GM23248 (cell line): Measurements from ENCODE around the gene LRIG1. TPM values are rescaled to one million over a fixed set of nuclear protein-coding genes. Genes with fewer than 3 reads are reported as not detected.

Experiments used
- DNase-seq: peaks from one replicate; pipeline ENCODE4 v3.0.0-alpha.2; 2015
- H2AFZ ChIP-seq: fragments of 200-600 bp; sonication (generic); 2 replicates; pipeline ENCODE4 v1.6.1; 2016; ENCODE audit warnings: antibody characterized with exemption
- H3F3A ChIP-seq: fragments of 200-600 bp; sonication (generic); 2 replicates; pipeline ENCODE4 v1.6.1; 2016; ENCODE audit warnings: mild to moderate bottlenecking, antibody characterized with exemption, mixed run types; ENCODE audit not compliant: insufficient read depth
- H3K27ac ChIP-seq: fragments of 200-600 bp; sonication (generic); 2 replicates; pipeline ENCODE4 v1.5.1; 2016; ENCODE audit warnings: mild to moderate bottlenecking
- H3K27me3 ChIP-seq: fragments of 200-600 bp; sonication (generic); replicated peaks from 2 replicates; pipeline ENCODE4 v1.6.1; 2016; ENCODE audit warnings: mild to moderate bottlenecking; ENCODE audit not compliant: insufficient read depth
- H3K36me3 ChIP-seq: fragments of 200-600 bp; sonication (generic); 2 replicates; pipeline ENCODE4 v1.6.1; 2016; ENCODE audit warnings: low read depth, mild to moderate bottlenecking
- H3K4me1 ChIP-seq: fragments of 200-600 bp; sonication (generic); 2 replicates; pipeline ENCODE4 v1.6.1; 2016; ENCODE audit warnings: mild to moderate bottlenecking; ENCODE audit not compliant: insufficient read depth
- H3K4me2 ChIP-seq: fragments of 200-600 bp; sonication (generic); one replicate; pipeline ENCODE4 v1.6.1; 2016; ENCODE audit warnings: mild to moderate bottlenecking; ENCODE audit not compliant: unreplicated experiment
- H3K4me3 ChIP-seq: fragments of 200-600 bp; sonication (generic); 2 replicates; pipeline ENCODE4 v1.5.1; 2016; ENCODE audit warnings: mild to moderate bottlenecking
- H3K79me2 ChIP-seq: fragments of 200-600 bp; sonication (generic); 2 replicates; pipeline ENCODE4 v1.6.1; 2016; ENCODE audit warnings: mild to moderate bottlenecking; ENCODE audit not compliant: insufficient read depth
- H3K9ac ChIP-seq: fragments of 200-600 bp; sonication (generic); 2 replicates; pipeline ENCODE4 v1.6.1; 2016; ENCODE audit warnings: mild to moderate bottlenecking
- H3K9me2 ChIP-seq: fragments of 200-600 bp; sonication (generic); 2 replicates; pipeline ENCODE4 v1.6.1; 2016; ENCODE audit warnings: mixed run types, mild to moderate bottlenecking, moderate library complexity; ENCODE audit not compliant: insufficient read depth
- H3K9me3 ChIP-seq: fragments of 200-600 bp; sonication (generic); one replicate; pipeline ENCODE4 v1.6.1; 2017; ENCODE audit warnings: low read depth
- H4K20me1 ChIP-seq: fragments of 200-600 bp; sonication (generic); 2 replicates; pipeline ENCODE4 v1.6.0; 2016; ENCODE audit not compliant: insufficient read depth
- EZH2 ChIP-seq: fragments of 200-600 bp; sonication (generic); IDR thresholded peaks from 2 replicates; pipeline ENCODE4 v1.6.1; 2018; ENCODE audit warnings: antibody characterized with exemption, mild to moderate bottlenecking; ENCODE audit not compliant: insufficient read depth, poor library complexity, severe bottlenecking
- EZH2phosphoT487 ChIP-seq: fragments of 200-600 bp; sonication (generic); IDR thresholded peaks from 2 replicates; pipeline ENCODE4 v1.6.1; 2018; ENCODE audit warnings: antibody characterized with exemption, moderate library complexity, mild to moderate bottlenecking, low read depth; ENCODE audit not compliant: insufficient read depth
- WGBS, 2 experiments: methylation state at CpG; one replicate each; pipeline ENCODE4 v1.1.6; 2015 to 2017; ENCODE audit warnings: low lambda C conversion rate in 2 of 2, low coverage in 1 of 2; ENCODE audit errors: missing lambda C conversion rate in 2 of 2; 5-methylcytosine and 5-hydroxymethylcytosine counted together
- in situ Hi-C: fragments of 300-500 bp; cut with MboI; formaldehyde crosslinking; loops from 2 replicates; pipeline ENCODE4 v1.15.0; 2020
- polyA plus RNA-seq: library from polyadenylated mRNA; unstranded; fragments of >200 nt; fragmentation: Nextera tagmentation; extraction: Ambion mirVana; gene quantifications from 2 replicates; pipeline ENCODE4 v1.2.1, GENCODE V29; 2016
- total RNA-seq: library from RNA; depleted of rRNA; stranded (reverse); fragments of >200 nt; shearing (Covaris generic); gene quantifications from 2 replicates; pipeline ENCODE4 v1.2.3, GENCODE V29; 2014

Gene LRIG1
- total and polyA plus RNA-seq, 2 experiments from 2014 or later = 3.1 to 6.5 TPM

DNA sequence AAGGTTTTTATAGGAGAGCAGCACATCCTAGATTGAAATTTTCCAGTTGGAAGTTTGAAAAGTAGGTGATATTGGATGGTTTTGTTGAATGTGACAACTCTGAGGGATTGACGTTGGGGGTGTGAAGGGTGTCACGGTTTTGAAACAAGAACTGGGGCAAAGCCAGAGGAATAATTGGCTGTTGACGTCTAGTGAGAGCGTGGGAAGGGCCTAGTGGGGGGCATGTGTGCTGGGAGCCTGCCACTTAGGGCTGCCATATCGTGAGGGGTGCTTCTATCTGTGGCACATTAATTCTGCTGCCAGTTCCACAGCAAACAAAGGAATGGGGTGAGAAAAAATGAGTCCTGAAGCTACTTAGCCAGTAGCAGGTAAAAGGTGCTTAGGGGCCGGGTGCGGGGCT is 129.4 kb downstream of the LRIG1 start:
- H3K4me2 ChIP-seq = no peak overlapping the region
- H3K27ac ChIP-seq = no peak overlapping the region
- in situ Hi-C loops = no loop called here
- H3K4me1 ChIP-seq = no peaks in the 10 kb centered on the region
- no peak overlapping the region for H3K9ac ChIP-seq
- no peak for DNase-seq
- no peaks in the 10 kb centered on the region for H3K9me3 ChIP-seq
- no peaks in the 10 kb centered on the region; the same call in 1 of the 2 replicates for H3K36me3 ChIP-seq
- H3K4me3 ChIP-seq = no peak overlapping the region
- WGBS, 2 experiments = 68 to 71% methylated on average over 7 of the region's 7 CpGs
- no peaks in the 10 kb centered on the region for H3K79me2 ChIP-seq
- H4K20me1 ChIP-seq = no peaks in the 10 kb centered on the region
- TF ChIP-seq EZH2phosphoT487 (no peak), EZH2 (no peak)
- no peak overlapping the region for H2AFZ ChIP-seq
- no peaks in the 10 kb centered on the region for H3F3A ChIP-seq
- no peaks in the 10 kb centered on the region for H3K27me3 ChIP-seq
- no peaks in the 10 kb centered on the region for H3K9me2 ChIP-seq

DNA sequence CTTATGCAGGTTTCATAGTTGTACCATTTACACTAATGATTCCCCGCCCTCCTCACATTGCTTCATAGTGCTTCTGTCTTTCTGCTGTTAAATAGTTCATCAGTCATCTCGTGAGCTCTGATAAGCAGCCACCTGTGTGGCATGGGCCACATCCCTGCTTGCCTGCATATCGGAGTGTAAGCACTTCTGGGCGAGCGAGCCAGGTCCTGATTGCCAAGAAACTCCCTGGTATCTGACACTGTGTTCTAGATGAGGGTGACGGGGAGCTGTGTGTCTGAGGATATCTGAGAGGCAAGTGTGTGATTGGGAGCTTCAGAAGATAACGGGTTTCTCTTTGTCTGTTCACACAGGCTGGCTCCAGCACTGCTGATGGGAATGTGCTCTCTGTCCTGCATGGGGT is 130.6 kb downstream of the LRIG1 start:
- H3K79me2 ChIP-seq = no peaks in the 10 kb centered on the region
- in situ Hi-C loops = no loop called here
- TF ChIP-seq EZH2phosphoT487 = no peak

DNA sequence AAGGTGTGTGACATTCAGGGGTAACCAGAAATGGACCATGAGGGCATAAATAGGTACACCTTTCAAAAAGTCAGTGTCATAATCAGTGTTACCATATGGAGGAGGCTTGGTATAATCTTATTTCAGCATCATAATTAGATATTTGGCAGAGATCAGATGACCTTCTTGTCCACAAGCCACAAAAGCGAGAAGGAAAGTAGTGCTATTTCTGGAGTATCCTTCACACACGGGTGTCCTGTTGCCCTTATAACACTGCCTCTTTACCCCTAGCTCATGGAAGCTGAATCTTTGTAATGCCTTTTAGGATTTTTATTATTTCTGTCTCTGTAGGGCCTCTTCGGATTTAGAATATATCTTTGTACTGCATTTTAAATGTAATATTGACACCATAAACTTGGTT is 132.8 kb downstream of the LRIG1 start:
- WGBS, 2 experiments = 89 to 93% methylated on average over 3 of the region's 3 CpGs
- no peak for TF ChIP-seq EZH2phosphoT487
- TF ChIP-seq EZH2 = no peak
- Histone ChIP-seq H3K4me3 (no peak overlapping the region), H3K9ac (no peak overlapping the region), H3K79me2 (no peaks in the 10 kb centered on the region), H3K27me3 (no peaks in the 10 kb centered on the region), H3K9me2 (no peaks in the 10 kb centered on the region), H3K4me2 (no peak overlapping the region), H4K20me1 (no peaks in the 10 kb centered on the region), H3K36me3 (no peaks in the 10 kb centered on the region), H3K4me1 (peaks cover under 1% of the 10 kb centered on the region; the same call in 1 of the 2 replicates), H2AFZ (no peak overlapping the region), H3F3A (no peaks in the 10 kb centered on the region), H3K9me3 (no peaks in the 10 kb centered on the region), H3K27ac (no peak overlapping the region)
- no peak for DNase-seq
- in situ Hi-C loops = no loop called here

More for the DNA sequence above, 130.6 kb downstream of the LRIG1 start:
- no peak overlapping the region for H3K27ac ChIP-seq
- no peaks in the 10 kb centered on the region for H3K9me2 ChIP-seq
- H3K27me3 ChIP-seq = no peaks in the 10 kb centered on the region
- H3K4me3 ChIP-seq = no peak overlapping the region
- 82 to 87% methylated on average over 7 of the region's 7 CpGs for WGBS, 2 experiments
- no peaks in the 10 kb centered on the region for H3K36me3 ChIP-seq
- H2AFZ ChIP-seq = no peak overlapping the region
- H3F3A ChIP-seq = no peaks in the 10 kb centered on the region
- H3K9ac ChIP-seq = no peak overlapping the region
- H3K4me1 ChIP-seq = no peaks in the 10 kb centered on the region
- no peak for DNase-seq
- no peaks in the 10 kb centered on the region for H3K9me3 ChIP-seq
- no peaks in the 10 kb centered on the region for H4K20me1 ChIP-seq
- H3K4me2 ChIP-seq = no peak overlapping the region

DNA sequence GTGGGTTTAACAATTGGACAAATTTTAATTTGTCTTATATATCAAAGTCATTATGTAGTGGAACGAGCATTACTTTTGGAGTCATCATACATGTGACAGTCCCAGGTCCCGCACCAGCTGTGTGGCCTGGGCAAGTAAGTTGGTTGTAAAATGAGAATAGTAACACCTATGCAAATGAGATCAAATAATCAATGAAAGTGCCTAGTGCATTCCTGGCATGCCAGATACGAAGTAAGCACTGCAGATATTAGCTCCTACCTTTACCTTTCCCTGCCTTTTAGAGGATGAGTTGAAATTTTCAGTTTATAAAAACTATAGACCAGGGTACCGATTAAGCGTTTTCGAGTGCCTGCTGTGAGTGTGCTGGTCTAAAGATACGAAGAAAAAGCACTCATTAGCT is 134.1 kb downstream of the LRIG1 start:
- H3K4me2 ChIP-seq = no peak overlapping the region
- no peak overlapping the region for H2AFZ ChIP-seq
- H3K79me2 ChIP-seq = no peaks in the 10 kb centered on the region
- in situ Hi-C loops = no loop called here
- H3F3A ChIP-seq = no peaks in the 10 kb centered on the region
- 97 to 99% methylated on average over 7 of the region's 7 CpGs for WGBS, 2 experiments
- H3K27ac ChIP-seq = no peak overlapping the region
- H4K20me1 ChIP-seq = no peaks in the 10 kb centered on the region
- no peaks in the 10 kb centered on the region for H3K9me3 ChIP-seq
- H3K36me3 ChIP-seq = no peaks in the 10 kb centered on the region
- no peaks in the 10 kb centered on the region for H3K9me2 ChIP-seq
- H3K4me3 ChIP-seq = no peak overlapping the region
- H3K9ac ChIP-seq = no peak overlapping the region
- peaks cover 9% of the 10 kb centered on the region for H3K4me1 ChIP-seq
- no peaks in the 10 kb centered on the region for H3K27me3 ChIP-seq
- TF ChIP-seq EZH2 (no peak), EZH2phosphoT487 (no peak)
- DNase-seq = no peak

DNA sequence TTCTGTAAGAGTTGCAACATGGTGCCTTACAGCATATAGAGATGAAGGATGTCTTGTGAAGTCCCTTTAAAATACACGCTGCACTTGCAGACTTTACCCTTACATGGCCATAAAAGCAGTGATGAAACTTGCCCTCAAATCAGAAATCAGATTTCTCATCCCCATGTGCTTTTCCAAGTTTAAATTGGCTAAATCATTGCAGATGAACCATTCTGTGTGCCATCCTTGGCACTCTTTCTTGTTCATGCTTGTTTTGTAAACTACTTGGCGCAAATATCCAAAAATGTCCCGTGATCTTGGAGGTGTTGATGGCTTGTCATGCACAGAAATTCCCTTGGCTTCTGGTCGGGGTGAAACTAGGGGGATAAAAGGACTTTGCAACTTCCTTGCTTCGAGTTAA is 135.7 kb downstream of the LRIG1 start:
- Histone ChIP-seq H3K4me2 (no peak overlapping the region), H2AFZ (no peak overlapping the region), H3K4me3 (no peak overlapping the region), H3K79me2 (no peaks in the 10 kb centered on the region), H3K36me3 (no peaks in the 10 kb centered on the region), H3K27ac (no peak overlapping the region), H3K9me3 (no peaks in the 10 kb centered on the region), H4K20me1 (no peaks in the 10 kb centered on the region), H3F3A (no peaks in the 10 kb centered on the region), H3K9me2 (no peaks in the 10 kb centered on the region), H3K27me3 (no peaks in the 10 kb centered on the region), H3K9ac (no peak overlapping the region), H3K4me1 (peaks cover 9% of the 10 kb centered on the region)
- 39 to 40% methylated on average over 5 of the region's 5 CpGs for WGBS, 2 experiments
- DNase-seq = no peak
- no peak for TF ChIP-seq EZH2phosphoT487
- TF ChIP-seq EZH2 = no peak
- in situ Hi-C loops = no loop called here
